GM10266 (cell line): Measurements from ENCODE around the gene HOXB8.

Source experiments
- DNase-seq: peaks from one replicate; pipeline ENCODE4 v3.0.0; 2012; ENCODE audit errors: extremely low spot score
- TF ChIP-seq, protein P1 (sequence below): IDR thresholded peaks from 2 replicates; pipeline ENCODE4 v1.5.1; 2012; ENCODE audit warnings: mild to moderate bottlenecking, low read depth; ENCODE audit not compliant: control insufficient read depth, insufficient read depth; ENCODE audit errors: missing control alignments

Gene HOXB8

GRCh38 chr17:48615047-48615962, at the start of gene HOXB8:
HOXB8 (minus strand) TSS chr17:48615292; CDS start chr17:48614704, 588 bp downstream.
- DNase-seq, result no peak
- TF ChIP-seq, protein P1, sequence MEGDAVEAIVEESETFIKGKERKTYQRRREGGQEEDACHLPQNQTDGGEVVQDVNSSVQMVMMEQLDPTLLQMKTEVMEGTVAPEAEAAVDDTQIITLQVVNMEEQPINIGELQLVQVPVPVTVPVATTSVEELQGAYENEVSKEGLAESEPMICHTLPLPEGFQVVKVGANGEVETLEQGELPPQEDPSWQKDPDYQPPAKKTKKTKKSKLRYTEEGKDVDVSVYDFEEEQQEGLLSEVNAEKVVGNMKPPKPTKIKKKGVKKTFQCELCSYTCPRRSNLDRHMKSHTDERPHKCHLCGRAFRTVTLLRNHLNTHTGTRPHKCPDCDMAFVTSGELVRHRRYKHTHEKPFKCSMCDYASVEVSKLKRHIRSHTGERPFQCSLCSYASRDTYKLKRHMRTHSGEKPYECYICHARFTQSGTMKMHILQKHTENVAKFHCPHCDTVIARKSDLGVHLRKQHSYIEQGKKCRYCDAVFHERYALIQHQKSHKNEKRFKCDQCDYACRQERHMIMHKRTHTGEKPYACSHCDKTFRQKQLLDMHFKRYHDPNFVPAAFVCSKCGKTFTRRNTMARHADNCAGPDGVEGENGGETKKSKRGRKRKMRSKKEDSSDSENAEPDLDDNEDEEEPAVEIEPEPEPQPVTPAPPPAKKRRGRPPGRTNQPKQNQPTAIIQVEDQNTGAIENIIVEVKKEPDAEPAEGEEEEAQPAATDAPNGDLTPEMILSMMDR, result no peak

DNA sequence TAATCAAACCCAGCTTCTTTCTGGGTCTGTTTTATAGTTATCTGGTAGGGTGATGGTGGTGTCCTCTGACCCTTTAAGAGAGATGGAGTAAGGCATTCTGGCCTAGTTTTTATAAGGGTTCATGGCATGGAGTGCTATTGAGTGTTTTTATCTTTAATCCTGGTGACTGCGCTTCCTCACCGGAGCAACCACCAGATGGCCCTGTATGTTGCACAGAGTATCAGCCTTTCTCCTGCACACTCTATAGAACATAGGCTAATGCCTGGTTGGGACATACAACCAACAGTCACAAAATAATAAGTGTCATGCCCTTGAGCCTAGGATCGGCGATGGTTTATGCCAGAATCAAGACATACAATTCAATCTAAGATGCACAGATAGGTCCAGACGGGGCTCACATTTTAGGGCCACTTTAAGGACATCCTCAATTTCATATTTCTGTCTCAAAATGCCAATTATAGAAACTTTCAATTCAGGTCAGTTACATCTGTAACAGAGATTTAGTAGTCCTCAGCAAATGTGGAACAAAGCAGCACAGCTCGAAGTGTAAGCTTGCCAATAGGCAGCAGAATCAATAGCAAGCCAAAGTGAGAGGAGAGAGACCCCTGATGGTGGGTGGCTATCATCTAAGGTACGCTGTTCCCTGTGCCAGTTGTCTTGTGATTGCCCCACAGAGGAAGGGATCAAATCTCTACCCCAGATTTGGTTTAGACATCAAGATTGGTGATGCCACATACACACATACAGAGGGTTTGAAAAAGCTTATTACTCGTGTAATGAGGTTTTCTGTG, 48.2 kb upstream of the HOXB8 start:
- DNase-seq, result no peak
- TF ChIP-seq, protein P1, result peak; percentile 3

- DNase-seq, result no peak
- TF ChIP-seq, protein P1, result no peak
Measured at GRCh38 chr17:48655913-48656312, 40.8 kb upstream of the HOXB8 start.

DNA sequence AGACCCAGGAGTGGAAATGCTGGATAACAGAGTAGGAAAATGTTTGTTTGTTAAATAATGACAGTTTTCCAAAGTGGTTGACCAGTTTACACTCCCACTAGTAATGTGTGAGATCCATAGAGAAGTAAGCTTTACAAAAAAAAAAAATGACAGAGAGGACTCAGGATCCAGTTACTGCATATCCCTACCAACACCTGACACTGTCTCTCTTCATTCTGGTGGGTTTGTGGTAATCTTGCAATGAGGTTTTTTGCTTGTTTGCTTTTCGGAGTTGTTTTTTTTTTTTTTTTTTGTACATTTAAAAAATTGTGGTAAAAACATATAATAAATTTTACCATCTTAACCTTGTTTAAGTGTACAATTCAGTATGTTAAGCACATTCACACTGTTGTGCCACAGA, 34.6 kb upstream of the HOXB8 start:
- TF ChIP-seq, protein P1, result no peak
- no peak for DNase-seq

GRCh38 chr17:48647963-48648245, 32.8 kb upstream of the HOXB8 start:
- TF ChIP-seq, protein P1, result no peak
- DNase-seq, result no peak

DNA sequence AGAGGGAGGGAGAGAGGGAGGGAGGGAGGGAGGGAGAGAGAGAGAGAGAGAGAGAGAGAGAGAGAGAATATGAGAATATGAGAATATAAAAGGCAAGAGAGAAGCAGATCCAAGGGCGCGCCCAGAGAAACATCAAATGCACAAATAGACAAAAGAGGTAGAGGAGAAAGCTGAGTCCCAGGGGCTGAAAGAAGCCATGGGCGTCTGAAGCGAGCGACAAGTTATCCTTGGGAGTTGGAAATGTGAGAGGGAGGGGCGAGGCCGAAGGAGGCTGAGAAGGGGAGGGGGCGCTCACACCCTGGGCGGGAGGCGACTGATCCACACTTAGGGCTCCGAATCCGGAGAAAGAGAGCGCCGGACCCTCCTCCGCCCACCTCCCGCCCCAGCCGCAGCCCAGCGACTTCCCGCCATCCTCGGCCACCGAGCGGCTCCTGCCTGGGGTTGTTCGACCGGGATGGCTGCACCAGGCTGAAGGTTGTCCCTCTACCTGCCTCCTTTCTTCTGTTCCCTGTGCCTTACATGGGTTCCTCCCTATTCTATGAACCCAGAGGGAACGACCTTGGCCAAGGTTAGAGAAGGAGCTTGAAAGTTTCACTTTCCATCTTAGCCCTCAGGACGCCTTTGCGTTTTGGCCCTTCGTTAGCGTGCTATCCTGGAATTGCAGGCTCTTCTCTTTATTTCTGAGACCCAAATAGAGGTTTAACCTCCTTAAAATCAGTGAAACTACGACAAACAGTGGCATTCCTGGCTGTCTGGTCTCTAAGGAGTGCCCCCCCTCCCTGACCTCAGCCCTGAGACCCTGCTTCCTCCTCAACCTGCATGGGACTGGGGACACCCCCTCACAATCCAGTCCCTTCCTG, 32.2 kb upstream of the HOXB8 start:
- TF ChIP-seq, protein P1, result no peak
- peak; percentile 45 for DNase-seq
